AG09309 (cell line): ENCODE data around the gene LAMP5.
A peak's percentile ranks its signal among the peaks of the same experiment; 100 is the strongest.

Source experiments
- DNase-seq: peaks from one replicate; pipeline ENCODE4 v3.0.0-alpha.2; 2010; ENCODE audit warnings: low read depth
- H3K4me3 ChIP-seq: 2 replicates; pipeline ENCODE4 v1.5.1; 2011; ENCODE audit warnings: mild to moderate bottlenecking, low read depth, low read length, moderate library complexity; ENCODE audit not compliant: control insufficient read depth
- TF ChIP-seq, protein P1 (sequence below): IDR thresholded peaks from 2 replicates; pipeline ENCODE4 v1.5.1; 2011; ENCODE audit warnings: mild to moderate bottlenecking, low read depth, low read length, inconsistent platforms; ENCODE audit not compliant: insufficient read depth, control insufficient read depth; ENCODE audit errors: missing control alignments

Gene LAMP5, protein sequence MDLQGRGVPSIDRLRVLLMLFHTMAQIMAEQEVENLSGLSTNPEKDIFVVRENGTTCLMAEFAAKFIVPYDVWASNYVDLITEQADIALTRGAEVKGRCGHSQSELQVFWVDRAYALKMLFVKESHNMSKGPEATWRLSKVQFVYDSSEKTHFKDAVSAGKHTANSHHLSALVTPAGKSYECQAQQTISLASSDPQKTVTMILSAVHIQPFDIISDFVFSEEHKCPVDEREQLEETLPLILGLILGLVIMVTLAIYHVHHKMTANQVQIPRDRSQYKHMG

DNA sequence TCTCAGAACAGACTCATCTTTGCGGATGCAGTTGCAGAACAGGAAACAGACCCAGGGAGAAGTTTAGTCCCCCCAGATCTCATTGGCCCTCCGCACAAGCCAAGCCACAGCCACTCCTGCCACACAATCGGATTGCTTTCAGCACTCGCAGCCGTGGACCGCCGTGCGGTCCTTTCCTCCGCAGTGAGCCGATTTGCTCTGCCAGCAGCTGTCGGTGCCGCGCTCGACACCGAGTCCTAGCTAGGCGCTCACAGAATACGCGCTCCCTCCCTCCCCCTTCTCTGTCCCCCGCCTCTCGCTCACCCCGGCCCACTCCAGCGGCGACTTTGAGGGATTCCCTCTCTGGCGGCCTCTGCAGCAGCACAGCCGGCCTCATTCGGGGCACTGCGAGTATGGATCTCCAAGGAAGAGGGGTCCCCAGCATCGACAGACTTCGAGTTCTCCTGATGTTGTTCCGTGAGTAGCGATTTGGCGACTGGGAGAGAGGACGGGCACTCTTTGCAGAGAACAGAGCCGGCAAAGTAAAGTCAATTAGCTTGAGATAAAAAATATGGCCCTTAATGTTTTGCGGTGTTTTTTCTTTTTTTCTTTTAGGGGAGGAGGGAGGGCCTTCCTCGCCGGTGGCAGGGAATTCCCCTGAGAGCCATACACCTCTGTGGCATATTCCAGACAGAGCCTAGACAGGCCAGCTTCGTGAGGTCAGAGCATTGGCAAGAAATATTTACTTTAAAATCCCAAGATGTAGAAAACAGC, at the start of gene LAMP5:
TSS of gene LAMP5 (plus strand) at position 130 of the 753 bp plus-strand sequence. CDS start at position 393, 263 bp downstream.
- TF ChIP-seq, protein P1, sequence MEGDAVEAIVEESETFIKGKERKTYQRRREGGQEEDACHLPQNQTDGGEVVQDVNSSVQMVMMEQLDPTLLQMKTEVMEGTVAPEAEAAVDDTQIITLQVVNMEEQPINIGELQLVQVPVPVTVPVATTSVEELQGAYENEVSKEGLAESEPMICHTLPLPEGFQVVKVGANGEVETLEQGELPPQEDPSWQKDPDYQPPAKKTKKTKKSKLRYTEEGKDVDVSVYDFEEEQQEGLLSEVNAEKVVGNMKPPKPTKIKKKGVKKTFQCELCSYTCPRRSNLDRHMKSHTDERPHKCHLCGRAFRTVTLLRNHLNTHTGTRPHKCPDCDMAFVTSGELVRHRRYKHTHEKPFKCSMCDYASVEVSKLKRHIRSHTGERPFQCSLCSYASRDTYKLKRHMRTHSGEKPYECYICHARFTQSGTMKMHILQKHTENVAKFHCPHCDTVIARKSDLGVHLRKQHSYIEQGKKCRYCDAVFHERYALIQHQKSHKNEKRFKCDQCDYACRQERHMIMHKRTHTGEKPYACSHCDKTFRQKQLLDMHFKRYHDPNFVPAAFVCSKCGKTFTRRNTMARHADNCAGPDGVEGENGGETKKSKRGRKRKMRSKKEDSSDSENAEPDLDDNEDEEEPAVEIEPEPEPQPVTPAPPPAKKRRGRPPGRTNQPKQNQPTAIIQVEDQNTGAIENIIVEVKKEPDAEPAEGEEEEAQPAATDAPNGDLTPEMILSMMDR, result no peak
- H3K4me3 ChIP-seq, result no peak within 1 kb of the TSS; the same call in 1 of the 2 replicates
- DNase-seq, result no peak

DNA sequence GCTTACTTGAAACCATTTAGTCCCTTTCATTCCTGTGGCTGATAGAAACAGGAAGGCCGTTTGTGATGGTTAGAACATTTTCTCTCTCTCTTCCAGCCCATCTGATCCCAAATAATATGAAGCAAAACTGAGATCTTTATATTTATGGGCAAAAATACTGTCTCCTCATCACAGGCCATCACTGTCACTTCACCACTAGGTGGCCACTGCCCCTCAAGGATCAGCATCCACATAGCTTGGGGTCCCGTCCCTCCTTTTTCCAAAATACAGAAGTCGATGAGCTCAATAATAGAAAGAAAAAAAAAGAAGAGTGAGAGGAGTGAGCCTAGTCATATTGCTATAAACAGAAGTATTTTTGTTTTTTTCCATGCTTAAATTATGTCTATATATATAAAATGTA, 46.4 kb upstream of the LAMP5 start:
- TF ChIP-seq, protein P1, result peak; percentile 65
- DNase-seq, result no peak
- no peak overlapping the region for H3K4me3 ChIP-seq

DNA sequence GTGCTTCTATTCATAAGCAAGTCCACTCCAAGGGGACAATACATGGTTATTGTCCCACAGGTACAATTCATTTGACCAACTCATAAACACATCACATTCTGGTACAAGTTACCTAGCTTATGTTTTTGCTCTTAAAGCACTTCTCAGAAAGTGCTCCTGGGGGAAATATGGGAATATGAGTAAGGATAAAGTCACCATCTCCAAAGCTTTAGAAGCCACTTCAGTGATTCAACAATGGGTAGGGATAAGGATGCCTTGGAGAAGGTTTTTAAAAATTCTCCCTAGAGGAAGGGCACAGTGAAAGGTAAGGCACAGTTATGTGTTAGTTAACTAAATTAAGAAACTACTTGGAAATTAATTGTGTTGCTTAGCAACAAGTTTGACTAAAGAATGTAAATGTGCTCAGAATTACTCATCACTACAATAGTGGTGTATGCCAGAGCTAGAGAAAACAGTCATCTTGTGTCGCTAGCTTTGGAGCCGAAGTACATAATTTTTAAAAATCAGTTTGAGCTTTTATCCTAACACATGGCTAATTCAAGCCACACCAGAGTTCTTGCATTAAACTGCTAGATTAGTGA, 39.5 kb upstream of the LAMP5 start:
- DNase-seq, result no peak
- H3K4me3 ChIP-seq, result no peak overlapping the region
- TF ChIP-seq, protein P1, result no peak

DNA sequence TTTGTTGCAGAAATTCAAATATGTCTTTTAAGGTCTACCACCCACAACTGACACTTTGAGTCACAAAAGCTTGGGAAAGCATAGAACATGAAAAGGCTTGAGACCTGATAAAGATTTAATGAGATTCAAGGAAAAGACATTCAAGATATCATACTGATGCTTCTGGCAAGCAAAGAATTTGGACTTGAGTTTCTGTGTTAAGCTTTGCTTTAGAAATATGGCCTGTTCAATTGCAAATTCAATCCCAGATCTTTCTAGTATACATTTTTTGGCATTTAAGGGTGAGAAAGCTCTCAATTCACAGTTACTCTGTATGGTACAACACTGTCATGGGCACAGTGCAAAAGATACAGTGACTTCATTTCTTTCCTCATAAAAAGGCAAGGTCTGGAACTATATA, 38.9 kb upstream of the LAMP5 start:
- no peak for DNase-seq
- TF ChIP-seq, protein P1, result no peak
- no peak overlapping the region for H3K4me3 ChIP-seq

DNA sequence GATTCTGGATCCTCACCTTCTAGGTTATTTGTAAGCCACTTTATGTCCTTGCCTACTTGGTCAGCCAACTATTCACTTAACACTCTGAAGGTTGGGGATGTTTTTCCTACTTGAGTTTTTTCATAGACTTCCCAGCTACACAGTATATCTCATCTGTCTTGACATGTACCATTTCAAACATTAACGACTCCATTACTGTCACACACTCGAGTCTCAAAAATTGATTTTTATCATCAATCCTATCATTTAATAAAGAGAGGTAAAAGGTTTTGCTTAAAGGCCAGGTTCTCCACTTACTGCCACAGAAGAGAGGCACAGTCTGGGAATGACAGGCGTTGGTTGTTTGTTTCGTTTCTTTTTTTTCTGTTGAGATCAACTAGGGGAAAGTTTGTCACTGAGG, 38.2 kb upstream of the LAMP5 start:
- no peak overlapping the region for H3K4me3 ChIP-seq
- TF ChIP-seq, protein P1, result no peak
- DNase-seq, result no peak

DNA sequence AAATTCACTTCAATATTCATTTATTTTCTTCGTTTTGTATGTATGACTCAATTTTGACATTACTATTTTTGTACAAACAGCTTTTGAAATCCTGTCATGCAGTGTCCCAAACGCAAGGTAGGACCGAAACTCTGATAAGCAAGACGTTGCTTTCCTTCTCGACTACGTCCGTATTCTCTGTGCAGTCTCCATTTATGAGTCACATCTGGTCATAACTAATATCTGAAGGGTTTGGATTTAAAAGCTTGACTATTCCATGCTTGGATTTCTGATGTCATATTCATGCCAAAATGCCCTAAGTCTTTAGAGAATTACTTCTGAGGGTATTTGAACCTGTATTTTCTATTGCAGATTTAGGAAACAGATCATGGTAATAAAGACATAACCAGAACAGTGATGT, 37.8 kb upstream of the LAMP5 start:
- DNase-seq, result no peak
- no peak overlapping the region for H3K4me3 ChIP-seq
- TF ChIP-seq, protein P1, result no peak
